ENCODE results near the gene MSLN. TPM values are rescaled to one million over a fixed set of nuclear protein-coding genes. Genes with fewer than 3 reads are reported as not detected.

MSLN gene
- total RNA-seq, 3 donors from 2014 or later (not counting 1 experiment from before 2014, with no cell fraction given): not detected

DNA sequence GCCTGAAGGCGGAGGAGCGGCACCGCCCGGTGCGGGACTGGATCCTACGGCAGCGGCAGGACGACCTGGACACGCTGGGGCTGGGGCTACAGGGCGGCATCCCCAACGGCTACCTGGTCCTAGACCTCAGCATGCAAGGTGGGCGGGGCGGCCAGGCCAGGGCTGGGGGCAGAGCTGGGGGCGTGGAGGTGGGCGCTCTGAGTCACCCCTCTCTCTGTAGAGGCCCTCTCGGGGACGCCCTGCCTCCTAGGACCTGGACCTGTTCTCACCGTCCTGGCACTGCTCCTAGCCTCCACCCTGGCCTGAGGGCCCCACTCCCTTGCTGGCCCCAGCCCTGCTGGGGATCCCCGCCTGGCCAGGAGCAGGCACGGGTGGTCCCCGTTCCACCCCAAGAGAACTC lies 7.9 kb downstream of the MSLN start:
- Histone ChIP-seq H3K36me3 (ENCODE audit: control insufficient read depth, insufficient read depth, low read length) (no peaks in the 10 kb centered on the region), H3K9me3 (ENCODE audit: control insufficient read depth, insufficient read depth, low read length) (no peaks in the 10 kb centered on the region), H3K27ac (ENCODE audit: low read length) (no peak overlapping the region), H3K4me1 (ENCODE audit: control insufficient read depth, insufficient read depth, low read length) (no peaks in the 10 kb centered on the region), H3K4me3 (ENCODE audit: low read length) (no peak overlapping the region), H3K27me3 (ENCODE audit: control insufficient read depth, insufficient read depth, low read length) (no peaks in the 10 kb centered on the region)
- 83% methylated on average over 21 of the region's 21 CpGs for WGBS (ENCODE audit: insufficient coverage)
- no peak for TF ChIP-seq CTCF (IDR thresholded peaks at IDR 0.05)
- no peak for DNase-seq
- H3K36me3 Mint-ChIP-seq: no peaks in the 10 kb centered on the region
- H3K4me3 Mint-ChIP-seq: no peak overlapping the region
- no peak for ATAC-seq
- intact Hi-C loops (cut with micrococcal nuclease): no loop called here
- H3K4me1 Mint-ChIP-seq: no peaks in the 10 kb centered on the region
- no peaks in the 10 kb centered on the region for H3K27me3 Mint-ChIP-seq (ENCODE audit: low read depth in 2 of 2)
- H3K9me3 Mint-ChIP-seq: no peaks in the 10 kb centered on the region
- H3K27ac Mint-ChIP-seq: no peak overlapping the region

- no peak for ATAC-seq
Measured at GRCh38 chr16:769184-769784, 8.8 kb downstream of the MSLN start.

GRCh38 chr16:769934-770333 lies 9.4 kb downstream of the MSLN start:
- ATAC-seq: no peak
- Histone ChIP-seq H3K36me3 (ENCODE audit: control insufficient read depth, insufficient read depth, low read length) (no peaks in the 10 kb centered on the region), H3K27ac (ENCODE audit: low read length) (no peak overlapping the region), H3K4me1 (ENCODE audit: control insufficient read depth, insufficient read depth, low read length) (no peaks in the 10 kb centered on the region), H3K27me3 (ENCODE audit: control insufficient read depth, insufficient read depth, low read length) (no peaks in the 10 kb centered on the region), H3K9me3 (ENCODE audit: control insufficient read depth, insufficient read depth, low read length) (no peaks in the 10 kb centered on the region), H3K4me3 (ENCODE audit: low read length) (no peak overlapping the region)
- Mint-ChIP-seq H3K4me1 (no peaks in the 10 kb centered on the region), H3K27ac (no peak overlapping the region), H3K27me3 (ENCODE audit: low read depth in 2 of 2) (no peaks in the 10 kb centered on the region), H3K36me3 (no peaks in the 10 kb centered on the region), H3K9me3 (no peaks in the 10 kb centered on the region), H3K4me3 (no peak overlapping the region)
- intact Hi-C loops (cut with micrococcal nuclease): no loop called here
- TF ChIP-seq CTCF (IDR thresholded peaks at IDR 0.05): no peak
- no peak for DNase-seq
- 93% methylated on average over 19 of the region's 19 CpGs for WGBS (ENCODE audit: insufficient coverage)

More at GRCh38 chr16:769184-769784, 8.8 kb downstream of the MSLN start:
- Histone ChIP-seq H3K27me3 (ENCODE audit: control insufficient read depth, insufficient read depth, low read length) (no peaks in the 10 kb centered on the region), H3K4me3 (ENCODE audit: low read length) (no peak overlapping the region), H3K36me3 (ENCODE audit: control insufficient read depth, insufficient read depth, low read length) (no peaks in the 10 kb centered on the region), H3K4me1 (ENCODE audit: control insufficient read depth, insufficient read depth, low read length) (no peaks in the 10 kb centered on the region), H3K9me3 (ENCODE audit: control insufficient read depth, insufficient read depth, low read length) (no peaks in the 10 kb centered on the region), H3K27ac (ENCODE audit: low read length) (no peak overlapping the region)
- Mint-ChIP-seq H3K27me3 (ENCODE audit: low read depth in 2 of 2) (no peaks in the 10 kb centered on the region), H3K9me3 (no peaks in the 10 kb centered on the region), H3K4me3 (no peak overlapping the region), H3K27ac (no peak overlapping the region), H3K36me3 (no peaks in the 10 kb centered on the region), H3K4me1 (no peaks in the 10 kb centered on the region)
- DNase-seq: no peak
- WGBS (ENCODE audit: insufficient coverage): 67% methylated on average over 15 of the region's 20 CpGs
- intact Hi-C loops (cut with micrococcal nuclease): no loop called here
- TF ChIP-seq CTCF (IDR thresholded peaks at IDR 0.05): no peak

DNA sequence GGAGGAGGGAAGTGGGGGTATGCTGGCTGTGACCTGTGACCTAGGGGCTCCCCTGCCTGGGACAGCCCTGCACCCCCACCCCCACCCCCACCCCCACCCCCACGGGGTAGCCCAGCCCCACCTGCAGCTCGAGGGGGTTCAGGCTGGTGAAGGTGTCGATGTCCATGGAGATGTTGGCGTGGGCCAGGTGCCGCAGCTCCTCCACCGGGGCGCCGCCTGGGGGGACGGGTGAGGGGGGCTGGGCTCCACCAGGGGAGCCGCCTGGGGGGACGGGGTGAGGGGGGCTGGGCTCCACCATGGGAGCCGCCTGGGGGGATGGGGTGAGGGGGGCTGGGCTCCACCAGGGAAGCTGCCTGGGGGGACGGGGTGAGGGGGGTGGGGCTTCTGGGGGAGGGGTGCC lies 9.9 kb downstream of the MSLN start:
- no peaks in the 10 kb centered on the region for H3K27me3 Mint-ChIP-seq (ENCODE audit: low read depth in 2 of 2)
- Histone ChIP-seq H3K9me3 (ENCODE audit: control insufficient read depth, insufficient read depth, low read length) (no peaks in the 10 kb centered on the region), H3K27ac (ENCODE audit: low read length) (no peak overlapping the region), H3K36me3 (ENCODE audit: control insufficient read depth, insufficient read depth, low read length) (no peaks in the 10 kb centered on the region), H3K4me1 (ENCODE audit: control insufficient read depth, insufficient read depth, low read length) (no peaks in the 10 kb centered on the region), H3K27me3 (ENCODE audit: control insufficient read depth, insufficient read depth, low read length) (no peaks in the 10 kb centered on the region), H3K4me3 (ENCODE audit: low read length) (no peak overlapping the region)
- no peaks in the 10 kb centered on the region for H3K4me1 Mint-ChIP-seq
- H3K4me3 Mint-ChIP-seq: no peak overlapping the region
- H3K36me3 Mint-ChIP-seq: no peaks in the 10 kb centered on the region
- no peaks in the 10 kb centered on the region for H3K9me3 Mint-ChIP-seq
- no peak for ATAC-seq
- 100% methylated on average over 2 of the region's 13 CpGs for WGBS (ENCODE audit: insufficient coverage)
- no peak for TF ChIP-seq CTCF (IDR thresholded peaks at IDR 0.05)
- no peak overlapping the region for H3K27ac Mint-ChIP-seq
- intact Hi-C loops (cut with micrococcal nuclease): no loop called here
- no peak for DNase-seq
